Panc1 (cell line): ENCODE measurements around the gene SFRP5. TPM values are rescaled to one million over a fixed set of nuclear protein-coding genes. Genes with fewer than 3 reads are reported as not detected.

Experiments used
- ATAC-seq: fragments of 200-7000 bp; cut with Tn5 transposase; 2 replicates; pipeline ENCODE4 v1.9.1; 2020; ENCODE audit warnings: mild to moderate bottlenecking, moderate library complexity
- Bru-seq: library from RNA; stranded (reverse); fragments of 400-500 nt; gene quantifications from one replicate; lab custom pipeline; 2021; lab: Mats Ljungman, UMichigan
- BruChase-seq, 2 experiments: library from RNA; stranded (reverse); fragments of 400-500 nt; gene quantifications; one replicate each; lab custom pipeline; 2021; lab: Mats Ljungman, UMichigan
- BruUV-seq: library from RNA; stranded (reverse); fragments of 400-500 nt; replicated peaks from 2 replicates; lab custom pipeline; 2021; lab: Mats Ljungman, UMichigan
- CTCF ChIA-PET: fragments of 300-600 bp; sonication (Branson Sonifier 250); formaldehyde crosslinking; loops from one replicate; lab custom pipeline; 2022; ENCODE audit warnings: antibody characterized with exemption; lab: Charles Lee
- POLR2A ChIA-PET: fragments of 300-600 bp; sonication (Branson Sonifier 250); formaldehyde crosslinking; loops from one replicate; lab custom pipeline; 2022; ENCODE audit warnings: antibody characterized with exemption; lab: Charles Lee
- DNase-seq: peaks from one replicate; pipeline ENCODE4 v3.0.0-alpha.2; 2010; ENCODE audit warnings: low read depth, low spot score
- H3K27ac ChIP-seq: 2 replicates; pipeline ENCODE4 v1.5.1; 2011; ENCODE audit warnings: mild to moderate bottlenecking, low read length, inconsistent platforms
- H3K27me3 ChIP-seq: fragments of 200-500 bp; sonication (Bioruptor generic); 2 replicates; pipeline ENCODE4 v1.6.0; 2014; ENCODE audit warnings: low read length, inconsistent platforms; ENCODE audit not compliant: control insufficient read depth, insufficient read depth
- H3K36me3 ChIP-seq: fragments of 200-500 bp; sonication (Bioruptor generic); 2 replicates; pipeline ENCODE4 v1.5.1; 2014; ENCODE audit warnings: inconsistent platforms, mild to moderate bottlenecking, low read length, moderate library complexity; ENCODE audit not compliant: control insufficient read depth, insufficient read depth
- H3K4me1 ChIP-seq: 2 replicates; pipeline ENCODE4 v1.5.1; 2011; ENCODE audit warnings: inconsistent platforms, mild to moderate bottlenecking, low read length, moderate library complexity; ENCODE audit not compliant: control insufficient read depth, insufficient read depth
- H3K4me3 ChIP-seq, 2 experiments: 2 replicates each; pipeline ENCODE4 v1.5.1; 2011 to 2012; ENCODE audit warnings: low read depth in 2 of 2, low read length in 2 of 2, mild to moderate bottlenecking in 2 of 2, inconsistent platforms in 1 of 2, moderate library complexity in 1 of 2
- H3K9me3 ChIP-seq: fragments of 200-500 bp; sonication (Bioruptor generic); 2 replicates; pipeline ENCODE4 v1.5.1; 2014; ENCODE audit warnings: low read depth, mild to moderate bottlenecking, inconsistent platforms, low read length, moderate library complexity; ENCODE audit not compliant: control insufficient read depth, insufficient read depth
- CTCF ChIP-seq: fragments of 450-650 bp; IDR thresholded peaks from 2 replicates; pipeline ENCODE4 v1.5.1; 2017; ENCODE audit warnings: mild to moderate bottlenecking
- POLR2AphosphoS5 ChIP-seq: IDR thresholded peaks from 2 replicates; pipeline ENCODE4 v1.6.1; 2012; ENCODE audit warnings: mild to moderate bottlenecking, low read depth, low read length, moderate library complexity
- REST ChIP-seq, 2 experiments: IDR thresholded peaks; 2 replicates each; pipeline ENCODE4 v1.6.1; 2011 to 2012; ENCODE audit warnings: low read depth in 2 of 2, control low read depth in 1 of 2, low read length in 1 of 2, mild to moderate bottlenecking in 1 of 2, moderate library complexity in 1 of 2; ENCODE audit not compliant: insufficient read depth in 1 of 2
- SIN3A ChIP-seq: IDR thresholded peaks from 2 replicates; pipeline ENCODE4 v1.6.1; 2012; ENCODE audit warnings: low read depth, mild to moderate bottlenecking, low read length, moderate library complexity, borderline replicate concordance; ENCODE audit not compliant: insufficient read depth
- TCF7L2 ChIP-seq: IDR thresholded peaks from 2 replicates; pipeline ENCODE4 v1.6.1; 2011; ENCODE audit warnings: mild to moderate bottlenecking, low read depth, low read length, inconsistent platforms
- in situ Hi-C: cut with HindIII; loops from 2 replicates; pipeline ENCODE4 v1.10.0; 2016; ENCODE audit warnings: low sequenced_read_pairs, low pct_unique_long_range_greater_than_20kb
- intact Hi-C: fragments of 100-400 bp; cut with micrococcal nuclease; formaldehyde crosslinking; loops from one replicate; pipeline ENCODE4 v1.10.0; 2022; ENCODE audit not compliant: unreplicated experiment
- long read RNA-seq: library from polyadenylated mRNA; unstranded; transcript quantifications from one replicate; pipeline ENCODE4 v2.0.0, GENCODE V29; 2021; ENCODE audit not compliant: unreplicated experiment
- polyA plus RNA-seq: library from polyadenylated mRNA; unstranded; fragments of >200 nt; gene quantifications from one replicate; pipeline ENCODE4 v1.2.1, GENCODE V29; 2012; ENCODE audit warnings: missing spikeins; ENCODE audit not compliant: insufficient read length
- total RNA-seq: library from RNA; stranded (reverse); gene quantifications from one replicate; pipeline ENCODE4 v1.2.1, GENCODE V29; 2021; ENCODE audit not compliant: unreplicated experiment

SFRP5 gene, protein sequence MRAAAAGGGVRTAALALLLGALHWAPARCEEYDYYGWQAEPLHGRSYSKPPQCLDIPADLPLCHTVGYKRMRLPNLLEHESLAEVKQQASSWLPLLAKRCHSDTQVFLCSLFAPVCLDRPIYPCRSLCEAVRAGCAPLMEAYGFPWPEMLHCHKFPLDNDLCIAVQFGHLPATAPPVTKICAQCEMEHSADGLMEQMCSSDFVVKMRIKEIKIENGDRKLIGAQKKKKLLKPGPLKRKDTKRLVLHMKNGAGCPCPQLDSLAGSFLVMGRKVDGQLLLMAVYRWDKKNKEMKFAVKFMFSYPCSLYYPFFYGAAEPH
- total RNA-seq (0.64 TPM), Bru-seq, nascent RNA (not detected), BruChase-seq, experiment 1, labeled RNA remaining after a 2-hour chase (percentile 11 among the genes with signal in this experiment), BruChase-seq, experiment 2, labeled RNA remaining after a 6-hour chase (percentile 27 among the genes with signal in this experiment)
- polyA plus RNA-seq = 1.2 TPM
- long read RNA-seq = 0 reads

DNA sequence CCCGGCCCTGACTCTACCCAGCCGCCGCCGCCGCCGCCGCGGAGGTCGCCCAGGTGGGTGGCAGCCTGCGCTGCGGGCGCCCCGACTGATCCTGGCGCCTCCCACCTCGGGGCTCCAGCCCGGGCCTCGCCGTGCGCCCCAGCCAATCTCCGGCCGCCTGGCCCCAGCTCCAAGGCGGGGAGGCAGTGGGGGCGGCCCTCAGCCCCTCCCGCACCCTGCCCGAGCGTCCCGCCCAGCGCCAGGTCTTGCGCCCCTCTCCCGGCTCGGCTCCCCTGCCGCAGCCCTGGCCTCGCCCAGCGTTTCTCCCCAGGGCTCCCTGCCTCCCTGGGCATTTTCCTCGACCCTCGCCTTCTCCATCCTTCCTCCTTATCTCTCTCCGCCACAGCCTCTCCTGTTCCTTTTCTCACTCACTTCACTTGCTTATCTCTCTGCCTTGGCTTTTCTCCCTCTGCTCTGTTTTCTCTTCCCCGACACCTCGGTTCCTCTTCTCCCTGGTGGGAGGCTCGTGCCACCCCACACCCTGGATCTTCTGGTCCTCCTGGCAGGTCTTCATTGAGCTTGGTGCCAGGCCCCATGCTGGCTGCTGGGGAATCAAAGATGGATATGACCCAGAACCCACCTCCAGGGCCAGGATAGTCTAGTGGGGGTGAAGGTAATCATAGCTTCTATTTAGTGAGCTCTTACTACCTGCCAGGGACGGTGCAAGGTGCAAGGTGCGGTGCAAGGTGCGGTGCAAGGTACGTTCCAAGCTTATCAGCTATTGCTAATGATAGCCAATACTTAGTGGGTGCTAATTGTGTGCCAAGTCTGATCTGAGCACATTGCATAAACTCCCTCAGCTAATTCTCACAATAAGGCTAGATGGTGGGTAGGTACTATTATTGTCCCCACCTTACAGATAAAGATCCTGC is at the start of gene SFRP5:
TSS of gene SFRP5 (minus strand) at position 87 of the 911 bp plus-strand sequence. CDS start 166 bp downstream, outside the sequence.
- peak; percentile 42 for ATAC-seq

More for the DNA sequence above, at the start of gene SFRP5:
- TF ChIP-seq REST (IDR thresholded peaks at IDR 0.05; ENCODE audit: insufficient read depth in 1 of 2, low read depth in 2 of 2, low read length in 1 of 2) = no peak
- no peak for TF ChIP-seq TCF7L2
- TF ChIP-seq CTCF = no peak
- TF ChIP-seq POLR2AphosphoS5 = no peak
- TF ChIP-seq SIN3A = no peak
- H3K27ac ChIP-seq = no peak within 1 kb of the TSS
- ChIA-PET POLR2A (no interaction called here), CTCF (no interaction called here)
- BruUV-seq = no TSS peak
- H3K36me3 ChIP-seq = no peaks in the 10 kb centered on the region
- peaks cover 9% of the 10 kb centered on the region for H3K27me3 ChIP-seq
- H3K9me3 ChIP-seq = no peaks in the 10 kb centered on the region
- in situ Hi-C loops (no loop called here), intact Hi-C loops (no loop called here)
- H3K4me3 ChIP-seq = peak within 1 kb of the TSS; percentile 33 to 40; a peak in 3 of 4 replicates
- H3K4me1 ChIP-seq = 0 out of 2 replicates have a peak, but pooled peaks cover 3% of the 10 kb centered on the region
- DNase-seq = no peak
